H9 (cell line): ENCODE data around the gene SPOCK3. TPM values are rescaled to one million over a fixed set of nuclear protein-coding genes. Genes with fewer than 3 reads are reported as not detected.

Experiments used
- DNase-seq: peaks from one replicate; pipeline ENCODE4 v3.0.0-alpha.2; 2017
- H2AFZ ChIP-seq: one replicate; pipeline ENCODE4 v1.6.1; 2013; ENCODE audit warnings: mild to moderate bottlenecking, low read length, control low read depth, moderate library complexity
- H2AK5ac ChIP-seq: 2 replicates; pipeline ENCODE4 v1.6.1; 2013; ENCODE audit warnings: low read length, control low read depth, mixed read lengths; ENCODE audit not compliant: insufficient read length
- H2BK120ac ChIP-seq: one replicate; pipeline ENCODE4 v1.6.1; 2013; ENCODE audit warnings: low read depth, mild to moderate bottlenecking, low read length, control low read depth, inconsistent platforms; ENCODE audit not compliant: poor library complexity, severe bottlenecking
- H2BK12ac ChIP-seq: 2 replicates; pipeline ENCODE4 v1.6.1; 2013; ENCODE audit warnings: low read length, control low read depth, mixed read lengths, low read depth; ENCODE audit not compliant: insufficient read length
- H2BK15ac ChIP-seq: 2 replicates; pipeline ENCODE4 v1.6.1; 2013; ENCODE audit warnings: low read depth, low read length, control low read depth
- H2BK20ac ChIP-seq: one replicate; pipeline ENCODE4 v1.6.1; 2013; ENCODE audit warnings: low read depth, mild to moderate bottlenecking, low read length, control low read depth, inconsistent platforms; ENCODE audit not compliant: poor library complexity, severe bottlenecking
- H2BK5ac ChIP-seq: 2 replicates; pipeline ENCODE4 v1.6.1; 2013; ENCODE audit warnings: low read length, control low read depth, mixed read lengths; ENCODE audit not compliant: insufficient read length
- H3K14ac ChIP-seq: 2 replicates; pipeline ENCODE4 v1.6.1; 2013; ENCODE audit warnings: low read length, control low read depth; ENCODE audit not compliant: insufficient read depth
- H3K18ac ChIP-seq: 2 replicates; pipeline ENCODE4 v1.6.1; 2013; ENCODE audit warnings: low read depth, mild to moderate bottlenecking, mixed read lengths, low read length, control low read depth; ENCODE audit not compliant: insufficient read length
- H3K23ac ChIP-seq: 2 replicates; pipeline ENCODE4 v1.6.1; 2013; ENCODE audit warnings: low read length, control low read depth, mixed read lengths, low read depth; ENCODE audit not compliant: insufficient read length
- H3K23me2 ChIP-seq: 2 replicates; pipeline ENCODE4 v1.6.1; 2013; ENCODE audit warnings: low read depth, mild to moderate bottlenecking, mixed read lengths, low read length, control low read depth; ENCODE audit not compliant: insufficient read length, poor library complexity, severe bottlenecking
- H3K27ac ChIP-seq: 2 replicates; pipeline ENCODE4 v1.5.1; 2013; ENCODE audit warnings: low read length, control low read depth, mixed read lengths, low read depth; ENCODE audit not compliant: insufficient read length
- H3K27me3 ChIP-seq: 2 replicates; pipeline ENCODE4 v1.6.1; 2013; ENCODE audit warnings: low read length, control low read depth, inconsistent platforms; ENCODE audit not compliant: insufficient read depth
- H3K4ac ChIP-seq: 2 replicates; pipeline ENCODE4 v1.6.1; 2013; ENCODE audit warnings: low read depth, mild to moderate bottlenecking, control low read depth, inconsistent platforms, low read length, moderate library complexity
- H3K4me1 ChIP-seq: 2 replicates; pipeline ENCODE4 v1.6.1; 2013; ENCODE audit warnings: low read length, control low read depth, inconsistent platforms; ENCODE audit not compliant: insufficient read depth
- H3K4me2 ChIP-seq: 2 replicates; pipeline ENCODE4 v1.6.1; 2013; ENCODE audit warnings: low read length, control low read depth, mixed read lengths; ENCODE audit not compliant: insufficient read length, insufficient read depth
- H3K56ac ChIP-seq: 2 replicates; pipeline ENCODE4 v1.6.1; 2013; ENCODE audit warnings: low read depth, mild to moderate bottlenecking, mixed read lengths, low read length, control low read depth; ENCODE audit not compliant: insufficient read length
- H3K79me1 ChIP-seq: 2 replicates; pipeline ENCODE4 v1.6.1; 2013; ENCODE audit warnings: low read depth, mild to moderate bottlenecking, moderate library complexity, low read length, control low read depth, inconsistent platforms; ENCODE audit not compliant: insufficient read depth, poor library complexity, severe bottlenecking
- H3K79me2 ChIP-seq: 2 replicates; pipeline ENCODE4 v1.6.1; 2013; ENCODE audit warnings: low read length, control low read depth, inconsistent platforms; ENCODE audit not compliant: insufficient read depth
- H3K9ac ChIP-seq: 2 replicates; pipeline ENCODE4 v1.6.1; 2013; ENCODE audit warnings: low read length, control low read depth, mixed read lengths; ENCODE audit not compliant: insufficient read length; ENCODE audit errors: extremely low read depth
- H3K9me3 ChIP-seq: one replicate; pipeline ENCODE4 v1.6.1; 2013; ENCODE audit warnings: low read depth, low read length, inconsistent platforms; ENCODE audit not compliant: control insufficient read depth
- H3T11ph ChIP-seq: one replicate; pipeline ENCODE4 v1.6.1; 2013; ENCODE audit warnings: mild to moderate bottlenecking, low read length, control low read depth, inconsistent platforms
- H4K20me1 ChIP-seq: one replicate; pipeline ENCODE4 v1.6.1; 2013; ENCODE audit not compliant: control insufficient read depth, insufficient read length, insufficient read depth
- H4K5ac ChIP-seq: 2 replicates; pipeline ENCODE4 v1.6.1; 2013; ENCODE audit warnings: low read depth, mild to moderate bottlenecking, mixed read lengths, low read length, control low read depth; ENCODE audit not compliant: insufficient read length
- H4K8ac ChIP-seq: replicated peaks from 2 replicates; pipeline ENCODE4 v1.6.1; 2013; ENCODE audit warnings: low read length, control low read depth, mixed read lengths, low read depth; ENCODE audit not compliant: insufficient read length
- H4K91ac ChIP-seq: 2 replicates; pipeline ENCODE4 v1.6.1; 2013; ENCODE audit warnings: low read depth, mild to moderate bottlenecking, moderate library complexity, mixed read lengths, low read length, control low read depth; ENCODE audit not compliant: insufficient read length
- H3K27ac Mint-ChIP-seq, 3 experiments: 2 replicates in 2 of 3; 3 replicates in 1 of 3; pipeline ENCODE4 v1.8.0; 2020 to 2021; ENCODE audit warnings: mixed read lengths in 3 of 3, mild to moderate bottlenecking in 1 of 3, moderate library complexity in 1 of 3
- H3K27me3 Mint-ChIP-seq: 2 replicates; pipeline ENCODE4 v1.8.0; 2021; ENCODE audit warnings: low read depth, mild to moderate bottlenecking, moderate library complexity, mixed read lengths
- H3K36me3 Mint-ChIP-seq, 3 experiments: 2 replicates in 2 of 3; 3 replicates in 1 of 3; pipeline ENCODE4 v1.8.0; 2020 to 2021; ENCODE audit warnings: low read depth in 3 of 3, mixed read lengths in 3 of 3; ENCODE audit not compliant: insufficient read depth in 1 of 3
- H3K4me1 Mint-ChIP-seq, 2 experiments: 2 replicates each; pipeline ENCODE4 v1.8.0; 2020; ENCODE audit warnings: mixed read lengths in 2 of 2
- H3K4me3 Mint-ChIP-seq, 2 experiments: 2 replicates in 1 of 2; 3 replicates in 1 of 2; pipeline ENCODE4 v1.8.0; 2020 to 2021; ENCODE audit warnings: mild to moderate bottlenecking in 2 of 2, mixed read lengths in 2 of 2, moderate library complexity in 1 of 2
- H3K9me3 Mint-ChIP-seq, 2 experiments: 2 replicates in 1 of 2; 3 replicates in 1 of 2; pipeline ENCODE4 v1.8.0; 2020; ENCODE audit warnings: mild to moderate bottlenecking in 2 of 2, mixed read lengths in 2 of 2, moderate library complexity in 1 of 2
- WGBS: extraction: QIAGEN DNeasy Blood & Tissue Kit; methylation state at CpG from one replicate; pipeline ENCODE4 v1.1.7; 2013; ENCODE audit warnings: missing lambda C conversion rate, low lambda C conversion rate, mixed read lengths; ENCODE audit not compliant: insufficient read length; ENCODE audit errors: extremely low coverage; 5-methylcytosine and 5-hydroxymethylcytosine counted together
- total RNA-seq: library from RNA; stranded (reverse); gene quantifications from 2 replicates; pipeline ENCODE4 v1.2.1, GENCODE V29; 2021
- TF ChIP-seq, protein P1 (sequence below): fragments of 200-600 bp; sonication (generic); conservative IDR thresholded peaks from 3 replicates; pipeline ENCODE4 v1.8.0; 2021; ENCODE audit warnings: antibody characterized with exemption, mild to moderate bottlenecking

SPOCK3 gene
- total RNA-seq, 1 experiment from 2014 or later = 0.28 TPM

DNA sequence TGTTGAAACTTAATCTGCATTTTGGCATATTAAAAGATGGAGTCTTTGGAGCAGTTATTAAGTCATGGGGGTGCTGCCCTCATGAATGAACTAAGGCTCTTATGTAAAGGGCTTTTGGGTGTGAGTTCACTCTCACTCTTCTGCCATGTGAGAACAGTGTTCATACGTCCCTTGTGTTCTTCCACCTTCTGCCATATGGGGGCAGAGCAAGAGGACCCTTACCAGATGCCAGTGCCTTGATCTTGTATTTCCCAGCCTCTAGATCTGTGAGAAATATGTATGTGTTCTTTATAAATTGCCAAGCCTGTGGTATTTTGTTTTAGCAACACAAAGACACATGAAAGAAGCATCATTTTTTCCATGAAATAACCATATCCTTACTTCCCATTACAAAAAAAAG lies 213.9 kb downstream of the SPOCK3 start:
- H4K91ac ChIP-seq = no peak overlapping the region
- H3K4ac ChIP-seq = no peak overlapping the region
- Mint-ChIP-seq H3K27ac (no peak overlapping the region), H3K27me3 (no peaks in the 10 kb centered on the region; the same call in 1 of the 2 replicates), H3K4me3 (no peak overlapping the region), H3K36me3 (no peaks in the 10 kb centered on the region), H3K9me3 (no peaks in the 10 kb centered on the region), H3K4me1 (peaks cover 0 to 2% of the 10 kb centered on the region in 2 experiments; a peak in 1 of 4 replicates)
- no peak overlapping the region for H2BK20ac ChIP-seq
- no peak overlapping the region for H2BK5ac ChIP-seq
- no peak overlapping the region for H3K18ac ChIP-seq
- H3K4me1 ChIP-seq = no peaks in the 10 kb centered on the region
- H3K79me1 ChIP-seq = no peaks in the 10 kb centered on the region
- no peaks in the 10 kb centered on the region for H4K20me1 ChIP-seq
- no peak overlapping the region for H3K23ac ChIP-seq
- H2AFZ ChIP-seq = no peak overlapping the region
- H3K79me2 ChIP-seq = no peaks in the 10 kb centered on the region
- H3K14ac ChIP-seq = no peak overlapping the region
- H3K9ac ChIP-seq = no peak overlapping the region
- no peaks in the 10 kb centered on the region for H3K27me3 ChIP-seq
- H4K8ac ChIP-seq = no peak overlapping the region
- no CpG with 5 or more reads among the region's 1 CpG for WGBS
- no peak overlapping the region for H2BK12ac ChIP-seq
- TF ChIP-seq, protein P1, sequence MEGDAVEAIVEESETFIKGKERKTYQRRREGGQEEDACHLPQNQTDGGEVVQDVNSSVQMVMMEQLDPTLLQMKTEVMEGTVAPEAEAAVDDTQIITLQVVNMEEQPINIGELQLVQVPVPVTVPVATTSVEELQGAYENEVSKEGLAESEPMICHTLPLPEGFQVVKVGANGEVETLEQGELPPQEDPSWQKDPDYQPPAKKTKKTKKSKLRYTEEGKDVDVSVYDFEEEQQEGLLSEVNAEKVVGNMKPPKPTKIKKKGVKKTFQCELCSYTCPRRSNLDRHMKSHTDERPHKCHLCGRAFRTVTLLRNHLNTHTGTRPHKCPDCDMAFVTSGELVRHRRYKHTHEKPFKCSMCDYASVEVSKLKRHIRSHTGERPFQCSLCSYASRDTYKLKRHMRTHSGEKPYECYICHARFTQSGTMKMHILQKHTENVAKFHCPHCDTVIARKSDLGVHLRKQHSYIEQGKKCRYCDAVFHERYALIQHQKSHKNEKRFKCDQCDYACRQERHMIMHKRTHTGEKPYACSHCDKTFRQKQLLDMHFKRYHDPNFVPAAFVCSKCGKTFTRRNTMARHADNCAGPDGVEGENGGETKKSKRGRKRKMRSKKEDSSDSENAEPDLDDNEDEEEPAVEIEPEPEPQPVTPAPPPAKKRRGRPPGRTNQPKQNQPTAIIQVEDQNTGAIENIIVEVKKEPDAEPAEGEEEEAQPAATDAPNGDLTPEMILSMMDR = peak; percentile 57
- no peaks in the 10 kb centered on the region for H3K23me2 ChIP-seq
- no peak overlapping the region for H4K5ac ChIP-seq
- H3T11ph ChIP-seq = no peak overlapping the region
- H2BK15ac ChIP-seq = no peak overlapping the region
- no peak overlapping the region for H3K56ac ChIP-seq
- H2BK120ac ChIP-seq = no peak overlapping the region
- no peak overlapping the region for H3K4me2 ChIP-seq
- no peak overlapping the region for H2AK5ac ChIP-seq
- no peaks in the 10 kb centered on the region for H3K9me3 ChIP-seq
- H3K27ac ChIP-seq = no peak overlapping the region
- peak; percentile 46 for DNase-seq
